Esophagus muscularis mucosa (tissue), 4 donors: ENCODE measurements around the gene PRKCH. TPM values are rescaled to one million over a fixed set of nuclear protein-coding genes. Genes with fewer than 3 reads are reported as not detected.

Experiments
- DNase-seq: peaks from one replicate; pipeline ENCODE4 v3.0.0-alpha.2; 2017; ENCODE audit errors: extremely low spot score
- H3K27ac ChIP-seq, 4 donors: fragments of 200-600 bp; sonication (generic); replicated peaks in 1 of 4; 1 replicate in 3 of 4; 2 replicates in 1 of 4; pipeline ENCODE4 v1.5.1; 2016 to 2019; ENCODE audit warnings: mild to moderate bottlenecking in 1 of 4
- H3K27me3 ChIP-seq, 4 donors: fragments of 200-600 bp; sonication (generic); one replicate each; pipeline versions ENCODE4 v1.5.1 to v1.6.0; 2016 to 2019
- H3K36me3 ChIP-seq, 4 donors: fragments of 200-600 bp; sonication (generic); one replicate each; pipeline ENCODE4 v1.5.1; 2016 to 2019
- H3K4me1 ChIP-seq, 4 donors: fragments of 200-600 bp; sonication (generic); one replicate each; pipeline ENCODE4 v1.5.1; 2016 to 2019
- H3K4me3 ChIP-seq, 4 donors: fragments of 200-600 bp; sonication (generic); 1 replicate in 2 of 4; 2 replicates in 2 of 4; pipeline ENCODE4 v1.5.1; 2016 to 2019; ENCODE audit warnings: mild to moderate bottlenecking in 4 of 4, moderate library complexity in 1 of 4
- H3K9me3 ChIP-seq, 4 donors: fragments of 200-600 bp; sonication (generic); 1 replicate in 3 of 4; 2 replicates in 1 of 4; pipeline ENCODE4 v1.5.1; 2016 to 2019
- CTCF ChIP-seq, 3 experiments: fragments of 200-600 bp in 2 of 3; fragments of 450-650 bp in 1 of 3; sonication (generic) in 2 of 3; IDR thresholded peaks; one replicate each; pipeline ENCODE4 v1.5.1; 2017 to 2019; ENCODE audit warnings: antibody characterized with exemption in 3 of 3, mild to moderate bottlenecking in 2 of 3, moderate library complexity in 1 of 3
- EP300 ChIP-seq: sonication (generic); formaldehyde crosslinking; IDR thresholded peaks from one replicate; pipeline ENCODE4 v1.6.1; 2017; ENCODE audit warnings: antibody characterized with exemption
- POLR2A ChIP-seq: fragments of 450-650 bp; IDR thresholded peaks from one replicate; pipeline ENCODE4 v1.6.1; 2017; ENCODE audit warnings: antibody characterized with exemption, moderate library complexity, mild to moderate bottlenecking, low read depth
- POLR2AphosphoS5 ChIP-seq, 2 donors: sonication (generic); formaldehyde crosslinking; IDR thresholded peaks; one replicate each; pipeline ENCODE4 v1.6.1; 2017; ENCODE audit warnings: antibody characterized with exemption in 2 of 2
- WGBS: methylation state at CpG from one replicate; pipeline ENCODE4 v1.1.5; 2018; 5-methylcytosine and 5-hydroxymethylcytosine counted together
- intact Hi-C: fragments of 100-400 bp; cut with DNase I; formaldehyde crosslinking; loops from one replicate; pipeline ENCODE4 v1.15.1; 2023
- total RNA-seq, 4 donors: library from RNA; depleted of rRNA; stranded (reverse); fragments of >200 nt; gene quantifications; one replicate each; pipeline versions ENCODE4 v1.1.0 to v1.2.1, GENCODE V29; 2016

PRKCH gene
- total RNA-seq, 4 donors from 2014 or later, result 13.3 to 67.6 (median 32.2) TPM

GRCh38 chr14:61502459-61503093 is 181.2 kb downstream of the PRKCH start:
- no peaks in the 10 kb centered on the region for H3K36me3 ChIP-seq
- no peak overlapping the region for H3K4me3 ChIP-seq
- WGBS, result 56% methylated on average over 7 of the region's 7 CpGs
- DNase-seq, result no peak
- H3K27ac ChIP-seq, result peak overlapping the region in 3 of 4 donors; percentile 38 to 58 (median 58)
- peaks cover 16 to 33% (median 26%) of the 10 kb centered on the region in 4 donors for H3K4me1 ChIP-seq
- TF ChIP-seq EP300 (no peak), CTCF (IDR thresholded peaks at IDR 0.05) (no peak), POLR2A (no peak), POLR2AphosphoS5 (IDR thresholded peaks at IDR 0.05) (no peak)
- intact Hi-C loops, result no loop called here
- H3K27me3 ChIP-seq, result no peaks in the 10 kb centered on the region
- no peaks in the 10 kb centered on the region for H3K9me3 ChIP-seq

- no peak for DNase-seq
- intact Hi-C loops, result no loop called here
- 60% methylated on average over 7 of the region's 7 CpGs for WGBS
- H3K9me3 ChIP-seq, result no peaks in the 10 kb centered on the region
- H3K36me3 ChIP-seq, result no peaks in the 10 kb centered on the region
- H3K27me3 ChIP-seq, result no peaks in the 10 kb centered on the region
- no peak overlapping the region for H3K4me3 ChIP-seq
- H3K27ac ChIP-seq, result peak overlapping the region; percentile 21 to 58 (median 48)
- peaks cover 14 to 29% (median 24%) of the 10 kb centered on the region in 4 donors for H3K4me1 ChIP-seq
- peak in 1 of 2 donors; percentile 18 for TF ChIP-seq POLR2AphosphoS5 (IDR thresholded peaks at IDR 0.05)
- TF ChIP-seq CTCF (IDR thresholded peaks at IDR 0.05), result no peak
Observed at GRCh38 chr14:61503167-61503801, 181.9 kb downstream of the PRKCH start.

- 88% methylated on average over 2 of the region's 2 CpGs for WGBS
- TF ChIP-seq POLR2A (no peak), CTCF (IDR thresholded peaks at IDR 0.05) (no peak), POLR2AphosphoS5 (IDR thresholded peaks at IDR 0.05) (no peak), EP300 (no peak)
- H3K4me3 ChIP-seq, result no peak overlapping the region
- no peaks in the 10 kb centered on the region for H3K36me3 ChIP-seq
- intact Hi-C loops, result no loop called here
- no peak overlapping the region for H3K27ac ChIP-seq
- peaks cover 3 to 18% (median 17%) of the 10 kb centered on the region in 4 donors for H3K4me1 ChIP-seq
- no peaks in the 10 kb centered on the region for H3K27me3 ChIP-seq
- DNase-seq, result no peak
- H3K9me3 ChIP-seq, result no peaks in the 10 kb centered on the region
Observed at GRCh38 chr14:61504901-61505300, 183.5 kb downstream of the PRKCH start.

GRCh38 chr14:61505815-61506809 is 184.7 kb downstream of the PRKCH start:
- H3K27me3 ChIP-seq, result no peaks in the 10 kb centered on the region
- TF ChIP-seq POLR2A (no peak), EP300 (no peak), CTCF (IDR thresholded peaks at IDR 0.05) (no peak), POLR2AphosphoS5 (IDR thresholded peaks at IDR 0.05) (no peak)
- H3K27ac ChIP-seq, result no peak overlapping the region
- DNase-seq, result no peak
- no peaks in the 10 kb centered on the region for H3K36me3 ChIP-seq
- intact Hi-C loops, result no loop called here
- 94% methylated on average over 9 of the region's 9 CpGs for WGBS
- no peak overlapping the region for H3K4me3 ChIP-seq
- H3K4me1 ChIP-seq, result peaks cover 5 to 21% (median 17%) of the 10 kb centered on the region in 4 donors
- no peaks in the 10 kb centered on the region for H3K9me3 ChIP-seq
